Endodermal cell (in vitro differentiated cells): Measurements from ENCODE around the gene LY6G6D. TPM values are rescaled to one million over a fixed set of nuclear protein-coding genes. Genes with fewer than 3 reads are reported as not detected.

Source experiments
- DNase-seq: peaks from one replicate; pipeline ENCODE4 v3.0.0-alpha.2; 2017
- H3K27ac ChIP-seq: 2 replicates; pipeline ENCODE4 v1.5.1; 2013; ENCODE audit warnings: mild to moderate bottlenecking, low read depth, low read length, moderate library complexity
- H3K27me3 ChIP-seq: 2 replicates; pipeline ENCODE4 v1.6.1; 2013; ENCODE audit warnings: mild to moderate bottlenecking, low read length, moderate library complexity; ENCODE audit not compliant: insufficient read depth, control insufficient read depth, poor library complexity, severe bottlenecking
- H3K36me3 ChIP-seq: 2 replicates; pipeline ENCODE4 v1.7.0; 2013; ENCODE audit warnings: mild to moderate bottlenecking, low read length, moderate library complexity; ENCODE audit not compliant: control insufficient read depth, insufficient read depth
- H3K4me1 ChIP-seq: one replicate; pipeline ENCODE4 v1.7.0; 2013; ENCODE audit warnings: low read length; ENCODE audit not compliant: control insufficient read depth, insufficient read depth
- H3K4me3 ChIP-seq: 2 replicates; pipeline ENCODE4 v1.5.1; 2013; ENCODE audit warnings: mild to moderate bottlenecking, low read length, moderate library complexity
- H3K9ac ChIP-seq: 2 replicates; pipeline ENCODE4 v1.6.1; 2013; ENCODE audit warnings: mild to moderate bottlenecking, low read length, moderate library complexity; ENCODE audit not compliant: poor library complexity, severe bottlenecking; ENCODE audit errors: extremely low read depth
- H3K9me3 ChIP-seq: 2 replicates; pipeline ENCODE4 v1.6.1; 2013; ENCODE audit warnings: mild to moderate bottlenecking, low read length, moderate library complexity; ENCODE audit not compliant: control insufficient read depth
- H3K27ac Mint-ChIP-seq: 2 replicates; pipeline ENCODE4 v1.8.0; 2020; ENCODE audit warnings: mixed read lengths
- H3K27me3 Mint-ChIP-seq: 2 replicates; pipeline ENCODE4 v1.8.0; 2021; ENCODE audit warnings: mild to moderate bottlenecking, mixed read lengths; ENCODE audit not compliant: insufficient read depth
- H3K36me3 Mint-ChIP-seq: 2 replicates; pipeline ENCODE4 v1.8.0; 2020; ENCODE audit warnings: low read depth, mixed read lengths
- H3K4me1 Mint-ChIP-seq: 2 replicates; pipeline ENCODE4 v1.8.0; 2020; ENCODE audit warnings: mixed read lengths
- H3K4me3 Mint-ChIP-seq: 2 replicates; pipeline ENCODE4 v1.8.0; 2020; ENCODE audit warnings: mild to moderate bottlenecking, moderate library complexity, mixed read lengths
- H3K9me3 Mint-ChIP-seq: 2 replicates; pipeline ENCODE4 v1.8.0; 2020; ENCODE audit warnings: mild to moderate bottlenecking, mixed read lengths
- CTCF ChIP-seq: fragments of 200-600 bp; sonication (generic); conservative IDR thresholded peaks from 2 replicates; pipeline ENCODE4 v1.5.0; 2021; ENCODE audit warnings: antibody characterized with exemption, mild to moderate bottlenecking
- WGBS, 2 experiments: methylation state at CpG; one replicate each; pipeline versions ENCODE4 v1.1.5 to v1.1.7; 2013; ENCODE audit warnings: missing lambda C conversion rate in 2 of 2, mixed read lengths in 1 of 2; ENCODE audit not compliant: insufficient coverage in 1 of 2, insufficient read length in 1 of 2; 5-methylcytosine and 5-hydroxymethylcytosine counted together
- total RNA-seq, 2 donors: library from RNA; stranded (reverse); fragmentation: NEBNext Ultra II Directional in 1 of 2; extraction: Animal tissue kit (Norgen Biotek cat#: 25700) in 1 of 2; gene quantifications; 2 replicates in 1 of 2; 3 replicates in 1 of 2; pipeline ENCODE4 v1.2.1, GENCODE V29; 2021

LY6G6D gene
- total RNA-seq, 2 donors from 2014 or later = not detected

GRCh38 chr6:31718265-31718664, 3.1 kb downstream of the LY6G6D start:
- Mint-ChIP-seq H3K27me3 (no peaks in the 10 kb centered on the region), H3K4me1 (peaks cover 31% of the 10 kb centered on the region), H3K36me3 (no peaks in the 10 kb centered on the region), H3K4me3 (no peak overlapping the region), H3K27ac (no peak overlapping the region), H3K9me3 (no peaks in the 10 kb centered on the region)
- peak; percentile 65 for DNase-seq
- no peaks in the 10 kb centered on the region for H3K27me3 ChIP-seq
- WGBS, 2 experiments = 100% methylated on average over 1 of the region's 1 CpG; no CpG with 5 or more reads in 1 of the 2 experiments
- no peak overlapping the region for H3K4me3 ChIP-seq
- peaks cover 7% of the 10 kb centered on the region for H3K4me1 ChIP-seq
- no peak overlapping the region for H3K27ac ChIP-seq
- TF ChIP-seq CTCF = no peak
- no peaks in the 10 kb centered on the region for H3K36me3 ChIP-seq
- H3K9me3 ChIP-seq = no peaks in the 10 kb centered on the region
- no peak overlapping the region for H3K9ac ChIP-seq

- 92 to 93% methylated on average over 4 to 6 of the region's 6 CpGs for WGBS, 2 experiments
- H3K4me3 Mint-ChIP-seq = no peak overlapping the region
- H3K27me3 Mint-ChIP-seq = no peaks in the 10 kb centered on the region
- H3K9me3 Mint-ChIP-seq = no peaks in the 10 kb centered on the region
- no peaks in the 10 kb centered on the region for H3K9me3 ChIP-seq
- H3K36me3 Mint-ChIP-seq = no peaks in the 10 kb centered on the region
- H3K27me3 ChIP-seq = no peaks in the 10 kb centered on the region
- no peak overlapping the region for H3K4me3 ChIP-seq
- DNase-seq = peak; percentile 47
- H3K4me1 ChIP-seq = peaks cover 3% of the 10 kb centered on the region
- no peak overlapping the region for H3K9ac ChIP-seq
- peaks cover 23% of the 10 kb centered on the region for H3K4me1 Mint-ChIP-seq
- no peaks in the 10 kb centered on the region for H3K36me3 ChIP-seq
- no peak overlapping the region for H3K27ac Mint-ChIP-seq
- TF ChIP-seq CTCF = no peak
- H3K27ac ChIP-seq = no peak overlapping the region
These were observed 3.9 kb downstream of the LY6G6D start for GRCh38 chr6:31719001-31719400.

- no peak overlapping the region for H3K4me3 ChIP-seq
- 93 to 94% methylated on average over 2 to 5 of the region's 5 CpGs for whole genome bisulfite sequencing, 2 experiments
- no peaks in the 10 kb centered on the region for H3K4me1 ChIP-seq
- H3K9ac ChIP-seq = no peak overlapping the region
- Mint-ChIP-seq H3K27ac (no peak overlapping the region), H3K9me3 (no peaks in the 10 kb centered on the region), H3K36me3 (no peaks in the 10 kb centered on the region), H3K4me1 (peaks cover 15% of the 10 kb centered on the region), H3K4me3 (no peak overlapping the region), H3K27me3 (no peaks in the 10 kb centered on the region)
- H3K36me3 ChIP-seq = no peaks in the 10 kb centered on the region
- H3K9me3 ChIP-seq = no peaks in the 10 kb centered on the region
- no peak for DNase-seq
- H3K27ac ChIP-seq = no peak overlapping the region
- no peaks in the 10 kb centered on the region for H3K27me3 ChIP-seq
- TF ChIP-seq CTCF = no peak
These were observed 5.1 kb downstream of the LY6G6D start for GRCh38 chr6:31720196-31720770.
